B cell (primary cell): ENCODE measurements around the gene AVP. TPM values are rescaled to one million over a fixed set of nuclear protein-coding genes. Genes with fewer than 3 reads are reported as not detected.

ENCODE experiments used
- ATAC-seq: fragments of 200-7000 bp; cut with Tn5 transposase; one replicate; pipeline ENCODE4 v1.10.0; 2021; ENCODE audit warnings: low read depth, mild to moderate bottlenecking, moderate number of reproducible peaks, moderate library complexity
- CTCF ChIA-PET: fragments of 350-600 bp; sonication (Branson Sonifier 250); formaldehyde crosslinking; loops from one replicate; lab custom pipeline; 2021; ENCODE audit warnings: antibody characterized with exemption, inconsistent platforms; lab: Charles Lee
- POLR2A ChIA-PET: fragments of 350-600 bp; sonication (Branson Sonifier 250); formaldehyde crosslinking; loops from one replicate; lab custom pipeline; 2021; ENCODE audit warnings: antibody characterized with exemption; lab: Charles Lee
- DNase-seq: peaks from one replicate; pipeline ENCODE4 v3.0.0; 2013
- H2AFZ ChIP-seq: 2 replicates; pipeline ENCODE4 v1.6.1; 2012; ENCODE audit warnings: mild to moderate bottlenecking, low read depth, low read length; ENCODE audit not compliant: insufficient read depth, poor library complexity, severe bottlenecking
- H3K27ac ChIP-seq, 2 donors: 1 replicate in 1 of 2; 2 replicates in 1 of 2; pipeline ENCODE4 v1.5.1; 2012 to 2013; ENCODE audit warnings: low read length in 2 of 2, mild to moderate bottlenecking in 2 of 2, moderate library complexity in 1 of 2
- H3K27me3 ChIP-seq, 4 experiments: fragments of 200-600 bp in 1 of 4; sonication (generic) in 1 of 4; replicated peaks in 1 of 4; 1 replicate in 2 of 4; 2 replicates in 2 of 4; pipeline versions ENCODE4 v1.6.1 to v1.7.0; 2013 to 2016; ENCODE audit warnings: low read length in 3 of 4, mild to moderate bottlenecking in 2 of 4, mixed read lengths in 1 of 4, moderate library complexity in 1 of 4; ENCODE audit not compliant: insufficient read depth in 4 of 4, control insufficient read depth in 3 of 4; ENCODE audit errors: control extremely low read depth in 1 of 4
- H3K36me3 ChIP-seq, 2 experiments: replicated peaks in 1 of 2; 1 replicate in 1 of 2; 2 replicates in 1 of 2; pipeline versions ENCODE4 v1.6.1 to v1.7.1; 2013; ENCODE audit warnings: low read length in 1 of 2; ENCODE audit not compliant: insufficient read depth in 2 of 2, control insufficient read depth in 1 of 2; ENCODE audit errors: control extremely low read depth in 1 of 2, extremely low read depth in 1 of 2
- H3K4me1 ChIP-seq, 2 donors: fragments of 200-600 bp in 1 of 2; sonication (generic) in 1 of 2; 1 replicate in 1 of 2; 2 replicates in 1 of 2; pipeline versions ENCODE4 v1.5.1 to v1.6.1; 2013 to 2017; ENCODE audit warnings: low read length in 2 of 2; ENCODE audit not compliant: control insufficient read depth in 2 of 2, insufficient read depth in 2 of 2
- H3K4me2 ChIP-seq: replicated peaks from 2 replicates; pipeline ENCODE3; 2012; ENCODE audit warnings: mild to moderate bottlenecking, low read depth, low read length; ENCODE audit not compliant: poor library complexity, severe bottlenecking
- H3K4me3 ChIP-seq, 5 experiments: fragments of 200-600 bp in 1 of 5; sonication (generic) in 1 of 5; 1 replicate in 3 of 5; 2 replicates in 2 of 5; pipeline versions ENCODE4 v1.5.1 to v1.7.0; 2011 to 2016; ENCODE audit warnings: low read length in 4 of 5, mild to moderate bottlenecking in 4 of 5, low read depth in 2 of 5, control low read depth in 1 of 5, moderate library complexity in 1 of 5; ENCODE audit not compliant: insufficient read depth in 1 of 5; ENCODE audit errors: control extremely low read depth in 1 of 5, extremely low read depth in 1 of 5
- H3K79me2 ChIP-seq: fragments of 200-600 bp; sonication (generic); one replicate; pipeline ENCODE4 v1.6.0; 2016; ENCODE audit warnings: low read length; ENCODE audit not compliant: control insufficient read depth, insufficient read depth
- H3K9ac ChIP-seq: fragments of 200-600 bp; sonication (generic); 2 replicates; pipeline ENCODE4 v1.6.1; 2017; ENCODE audit warnings: mild to moderate bottlenecking, low read length, moderate library complexity
- H3K9me3 ChIP-seq, 3 donors: one replicate each; pipeline versions ENCODE4 v1.6.1 to v1.7.1; 2013; ENCODE audit warnings: low read length in 2 of 3; ENCODE audit not compliant: control insufficient read depth in 2 of 3, insufficient read depth in 1 of 3; ENCODE audit errors: control extremely low read depth in 1 of 3
- H4K20me1 ChIP-seq: 2 replicates; pipeline ENCODE4 v1.6.0; 2012; ENCODE audit warnings: mild to moderate bottlenecking, low read length; ENCODE audit not compliant: insufficient read depth, control insufficient read depth, poor library complexity, severe bottlenecking
- H3K27ac Mint-ChIP-seq: one replicate; pipeline ENCODE4 v1.8.0; 2021; ENCODE audit warnings: mixed read lengths
- H3K27me3 Mint-ChIP-seq: one replicate; pipeline ENCODE4 v1.8.0; 2021; ENCODE audit warnings: mixed read lengths
- H3K4me1 Mint-ChIP-seq: one replicate; pipeline ENCODE4 v1.8.0; 2021; ENCODE audit warnings: mixed read lengths
- H3K4me3 Mint-ChIP-seq: one replicate; pipeline ENCODE4 v1.8.0; 2021; ENCODE audit warnings: mixed read lengths
- H3K9me3 Mint-ChIP-seq: one replicate; pipeline ENCODE4 v1.8.0; 2022; ENCODE audit warnings: mixed read lengths; ENCODE audit not compliant: insufficient read depth
- CTCF ChIP-seq: fragments of 200-600 bp; IDR thresholded peaks from one replicate; pipeline ENCODE4 v1.8.0; 2022; ENCODE audit warnings: antibody characterized with exemption, mild to moderate bottlenecking
- EZH2 ChIP-seq: IDR thresholded peaks from 2 replicates; pipeline ENCODE4 v1.6.1; 2012; ENCODE audit warnings: borderline replicate concordance, low read depth, mild to moderate bottlenecking, moderate library complexity, low read length; ENCODE audit not compliant: insufficient read depth, poor library complexity, severe bottlenecking
- WGBS: methylation state at CpG from one replicate; pipeline ENCODE4 v1.1.5; 2013; ENCODE audit warnings: missing lambda C conversion rate; ENCODE audit not compliant: insufficient coverage; 5-methylcytosine and 5-hydroxymethylcytosine counted together
- intact Hi-C: fragments of 100-400 bp; cut with micrococcal nuclease; formaldehyde crosslinking; loops from one replicate; pipeline ENCODE4 v1.10.0; 2022
- polyA plus RNA-seq: library from polyadenylated mRNA; depleted of rRNA; stranded (reverse); fragments of >200 nt; gene quantifications from 2 replicates; pipeline ENCODE4 v1.2.3, GENCODE V29; 2012
- total RNA-seq, 2 donors: library from RNA; stranded (reverse); fragments of 120-200 nt in 1 of 2; gene quantifications; 1 replicate in 1 of 2; 2 replicates in 1 of 2; pipeline versions ENCODE4 v1.2.3 to v1.2.4, GENCODE V29; 2013 to 2022

Gene AVP
- total and polyA plus RNA-seq, 2 donors (not counting 1 experiment from before 2014, with no cell fraction given): 4.5 TPM; not detected in 1

DNA sequence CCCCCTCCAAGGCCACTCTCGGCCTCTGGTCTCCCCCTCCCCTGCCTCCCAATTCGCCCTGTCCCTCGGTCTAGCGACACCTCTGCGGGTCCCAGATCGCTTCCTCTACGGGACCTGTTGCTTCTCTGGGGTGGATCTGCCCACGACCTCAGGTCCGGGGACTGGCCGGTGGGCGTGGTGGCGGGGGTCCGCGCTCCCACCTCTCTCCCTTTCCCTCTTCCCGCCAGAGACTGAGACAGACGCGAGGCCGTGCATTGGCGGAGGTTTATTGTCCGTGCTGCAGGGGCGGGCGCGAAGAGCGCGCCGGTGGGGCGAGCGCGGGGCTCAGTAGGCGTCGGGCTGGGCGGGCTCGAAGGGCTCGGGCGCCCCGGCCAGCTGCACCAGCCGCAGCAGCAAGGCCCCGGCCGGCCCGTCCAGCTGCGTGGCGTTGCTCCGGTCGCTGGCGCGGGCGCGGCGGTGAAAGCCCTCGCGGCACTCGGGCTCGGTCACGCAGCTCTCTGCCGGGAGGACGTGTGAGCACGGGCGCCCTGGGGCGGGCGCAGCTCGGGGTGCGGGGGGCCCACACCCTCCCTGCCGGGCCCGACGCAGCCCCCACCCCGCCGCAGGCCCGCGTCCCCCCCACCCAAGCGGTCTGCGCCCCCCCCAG, 2.1 kb downstream of the AVP start:
- intact Hi-C loops: no loop called here
- 4% methylated on average over 63 of the region's 71 CpGs for WGBS

More for the DNA sequence above, 2.1 kb downstream of the AVP start:
- Histone ChIP-seq H3K9me3 (peaks cover 0 to 21% (median 0%) of the 10 kb centered on the region in 3 donors), H3K4me3 (peak overlapping the region in 3 of 5 experiments; percentile 11 to 40 (median 35)), H3K4me2 (peak overlapping the region; percentile 83), H4K20me1 (no peaks in the 10 kb centered on the region), H3K4me1 (peaks cover 13 to 23% of the 10 kb centered on the region in 2 donors), H3K36me3 (no peaks in the 10 kb centered on the region), H3K27ac (no peak overlapping the region), H3K79me2 (no peaks in the 10 kb centered on the region), H3K9ac (peak overlapping the region; percentile 44), H3K27me3 (peaks cover 0 to 52% (median 30%) of the 10 kb centered on the region in 4 experiments), H2AFZ (peak overlapping the region; percentile 60)
- ChIA-PET POLR2A (no interaction called here), CTCF (interaction anchor here (0.6 kb wide), 1 partner anchor 159 kb away, joined by 3 read pairs; no protein-coding TSS in a partner anchor)
- Mint-ChIP-seq H3K4me1 (peaks cover 21% of the 10 kb centered on the region), H3K9me3 (no peaks in the 10 kb centered on the region), H3K27me3 (peaks cover 51% of the 10 kb centered on the region), H3K4me3 (peak overlapping the region; percentile 86), H3K27ac (no peak overlapping the region)
- peak; percentile 55 for DNase-seq
- TF ChIP-seq CTCF (no peak), EZH2 (peak; percentile 87)
- ATAC-seq: peak; percentile 40
